22Rv1 (cell line): ENCODE measurements around the gene TMEM121.

Source experiments
- CTCF ChIP-seq: fragments of 450-650 bp; IDR thresholded peaks from 2 replicates; pipeline ENCODE4 v1.5.1; 2017; ENCODE audit warnings: mild to moderate bottlenecking
- ZFX ChIP-seq: fragments of 450-650 bp; IDR thresholded peaks from 2 replicates; pipeline ENCODE4 v1.6.1; 2017; ENCODE audit warnings: antibody characterized with exemption, borderline replicate concordance

- TF ChIP-seq CTCF (no peak), ZFX (no peak)
Observed at GRCh38 chr14:105500726-105501101, 25.7 kb upstream of the TMEM121 start.
